GM19035 (cell line): ENCODE data around the gene SIRT1.
"Not testable (repeated sequence)": the region's sequence is repeated elsewhere in the genome, so short reads cannot be mapped to it uniquely, and the experiment has no call there.

Experiments used
- ATAC-seq: cut with Tn5 transposase; IDR thresholded peaks from one replicate; pipeline ENCODE4 v1.9.1; 2021; ENCODE audit not compliant: unreplicated experiment

Gene SIRT1

DNA sequence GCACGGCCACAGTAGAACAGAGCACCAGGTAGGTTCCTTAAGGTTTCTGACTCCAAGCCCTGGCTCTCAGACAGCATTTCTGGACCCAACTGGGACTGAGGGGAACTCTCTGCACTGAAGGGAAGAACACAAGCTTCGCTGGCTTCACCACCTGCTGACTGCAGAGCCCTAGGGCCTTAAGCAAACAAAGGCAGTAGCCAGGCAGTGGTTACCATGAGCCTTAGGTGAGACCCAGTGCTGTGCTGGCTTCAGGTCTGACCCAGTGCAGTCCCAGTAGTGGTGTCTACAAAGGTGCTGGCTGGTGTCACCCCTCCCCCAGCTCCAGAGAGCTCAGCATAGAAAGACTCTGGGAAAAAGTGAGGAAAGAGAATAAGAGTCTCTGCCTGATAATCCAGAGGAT, 59.5 kb downstream of the SIRT1 start:
- ATAC-seq, result no peak

DNA sequence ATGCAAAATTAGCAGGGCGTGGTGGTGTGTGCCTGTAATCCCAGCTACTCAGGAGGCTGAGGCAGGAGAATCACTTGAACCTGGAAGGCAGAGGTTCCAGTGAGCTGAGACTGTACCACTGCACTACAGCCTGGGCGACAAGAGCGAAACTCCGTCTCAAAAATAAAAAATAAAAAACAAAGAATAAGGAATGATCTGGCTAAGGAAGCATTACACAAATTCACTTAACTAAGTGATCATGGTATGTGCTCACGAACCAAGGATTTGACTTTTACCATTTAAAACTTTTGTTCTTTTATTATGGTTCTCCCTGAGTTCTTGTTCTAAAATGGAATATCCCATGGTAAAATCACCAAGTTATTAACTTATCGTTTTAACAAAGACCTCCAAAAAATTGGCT, 71.2 kb downstream of the SIRT1 start:
- ATAC-seq, result no peak

DNA sequence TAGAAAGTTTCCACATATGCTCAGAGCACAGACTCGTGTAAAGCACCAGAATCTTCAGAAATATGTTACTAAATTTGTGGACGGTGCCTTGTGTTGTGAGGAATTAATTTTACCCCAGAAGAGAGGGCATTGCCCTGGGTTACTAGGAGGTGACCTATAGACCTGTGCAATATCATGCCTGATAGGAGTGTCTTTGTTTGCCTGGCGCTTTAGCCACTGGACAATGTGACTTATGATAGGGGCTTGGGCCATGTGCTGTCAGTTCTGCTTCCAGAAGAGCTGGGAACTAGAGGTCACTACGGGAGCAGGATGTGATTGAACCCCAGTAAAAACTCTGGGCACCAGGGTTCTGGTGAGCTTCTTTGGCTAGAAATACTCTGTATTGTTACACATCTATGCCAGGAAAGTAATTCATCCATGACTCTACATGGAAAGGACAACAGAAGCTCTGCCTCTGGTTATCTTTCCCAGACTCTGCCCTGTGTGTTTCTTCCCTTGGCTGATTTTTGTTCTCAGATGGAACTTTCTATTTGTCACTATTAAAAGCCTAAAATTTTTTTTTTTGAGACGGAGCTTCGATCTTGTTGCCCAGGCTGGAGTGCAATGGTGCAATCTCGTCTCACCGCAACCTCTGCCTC, 75.5 kb downstream of the SIRT1 start:
- no peak for ATAC-seq

DNA sequence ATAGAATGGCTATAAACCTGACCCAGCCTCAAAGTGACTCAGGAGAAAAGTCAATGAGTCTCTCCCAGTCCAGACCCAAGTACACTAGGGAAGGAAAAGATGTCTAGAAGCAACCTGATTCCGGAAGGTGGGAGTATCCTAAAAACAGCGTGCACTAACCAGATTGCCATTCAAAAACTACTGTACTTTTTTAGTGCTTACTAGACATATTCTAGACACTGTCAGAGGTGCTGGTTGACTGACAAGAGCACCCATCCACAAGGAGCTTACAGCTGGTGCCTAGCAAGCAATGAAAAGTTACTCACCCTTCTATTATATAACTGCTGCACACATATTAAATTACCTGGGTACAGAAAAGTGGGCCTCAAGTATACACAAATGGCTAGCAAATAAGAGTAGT, 81.0 kb downstream of the SIRT1 start:
- no peak for ATAC-seq

DNA sequence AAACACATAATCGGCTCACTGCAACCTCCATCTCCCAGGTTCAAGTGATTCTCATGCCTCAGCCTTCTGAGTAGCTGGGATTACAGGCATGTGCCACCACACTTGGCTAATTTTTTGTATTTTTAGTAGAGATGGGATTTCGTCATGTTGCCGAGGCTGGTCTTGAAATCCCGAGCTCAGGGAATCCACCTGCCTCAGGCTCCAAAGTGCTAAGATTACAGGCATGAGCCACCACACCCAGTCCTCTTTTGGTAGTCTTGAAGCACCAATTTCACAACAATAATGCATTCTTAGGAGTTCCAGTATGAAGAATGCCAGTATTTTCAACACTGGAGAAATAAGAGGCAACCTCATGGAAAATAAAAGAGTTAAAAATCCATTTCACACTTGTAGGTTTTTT, 81.6 kb downstream of the SIRT1 start:
- ATAC-seq, result not testable (repeated sequence)
